IMR-90 (cell line): ENCODE results near the gene OPTC. TPM values are rescaled to one million over a fixed set of nuclear protein-coding genes. Genes with fewer than 3 reads are reported as not detected.

Experiments used
- ATAC-seq: fragments of 200-7000 bp; cut with Tn5 transposase; 2 replicates; pipeline ENCODE4 v1.9.1; 2020; ENCODE audit warnings: low read depth, mild to moderate bottlenecking, moderate library complexity
- BruUV-seq: library from RNA; stranded (reverse); fragments of 400-500 nt; replicated peaks from 2 replicates; lab custom pipeline; 2021; lab: Mats Ljungman, UMichigan
- CTCF ChIA-PET: fragments of 300-600 bp; formaldehyde crosslinking; extraction: SDS; loops from one replicate; lab custom pipeline; 2021; ENCODE audit warnings: antibody characterized with exemption; lab: Yijun Ruan, JAX
- POLR2A ChIA-PET: fragments of 300-600 bp; sonication (Branson Sonifier 250); formaldehyde crosslinking; loops from one replicate; lab custom pipeline; 2022; ENCODE audit warnings: antibody characterized with exemption; ENCODE audit not compliant: unreplicated experiment; lab: Charles Lee
- DNase-seq: peaks from one replicate; pipeline ENCODE4 v3.0.0; 2013
- H2AFZ ChIP-seq: replicated peaks from 2 replicates; pipeline ENCODE3; 2013; ENCODE audit warnings: low read length, mild to moderate bottlenecking; ENCODE audit not compliant: poor library complexity
- H2AK5ac ChIP-seq: 2 replicates; pipeline ENCODE4 v1.6.1; 2013; ENCODE audit warnings: low read depth, low read length, inconsistent platforms
- H2AK9ac ChIP-seq: replicated peaks from 2 replicates; pipeline ENCODE3; 2013; ENCODE audit warnings: mild to moderate bottlenecking, low read depth, low read length, moderate library complexity; ENCODE audit not compliant: poor library complexity
- H2BK120ac ChIP-seq: 2 replicates; pipeline ENCODE4 v1.6.1; 2013; ENCODE audit warnings: low read depth, low read length, inconsistent platforms
- H2BK15ac ChIP-seq: 3 replicates; pipeline ENCODE4 v1.6.1; 2013; ENCODE audit warnings: low read depth, low read length, inconsistent platforms
- H2BK20ac ChIP-seq: 2 replicates; pipeline ENCODE4 v1.6.1; 2013; ENCODE audit warnings: low read depth, mild to moderate bottlenecking, inconsistent platforms, low read length, moderate library complexity
- H2BK5ac ChIP-seq: 2 replicates; pipeline ENCODE4 v1.6.1; 2013; ENCODE audit warnings: mild to moderate bottlenecking, low read depth, low read length, inconsistent platforms; ENCODE audit not compliant: poor library complexity, severe bottlenecking
- H3K14ac ChIP-seq: replicated peaks from 2 replicates; pipeline ENCODE4 v1.6.1; 2013; ENCODE audit warnings: low read depth, low read length, inconsistent platforms
- H3K18ac ChIP-seq: 2 replicates; pipeline ENCODE4 v1.6.1; 2013; ENCODE audit warnings: low read depth, low read length, control low read depth
- H3K23ac ChIP-seq: 2 replicates; pipeline ENCODE4 v1.6.1; 2013; ENCODE audit warnings: low read depth, low read length, inconsistent platforms
- H3K27ac ChIP-seq: 2 replicates; pipeline ENCODE4 v1.5.1; 2013; ENCODE audit warnings: mild to moderate bottlenecking, control low read depth, low read length; ENCODE audit not compliant: insufficient read depth
- H3K27me3 ChIP-seq: 2 replicates; pipeline ENCODE4 v1.6.1; 2013; ENCODE audit warnings: low read length; ENCODE audit not compliant: control insufficient read depth, insufficient read depth
- H3K36me3 ChIP-seq: 2 replicates; pipeline ENCODE4 v1.6.1; 2013; ENCODE audit warnings: low read length, mixed read lengths; ENCODE audit not compliant: control insufficient read depth, insufficient read depth
- H3K4ac ChIP-seq: 2 replicates; pipeline ENCODE4 v1.6.1; 2013; ENCODE audit warnings: low read depth, low read length, inconsistent platforms
- H3K4me1 ChIP-seq: 2 replicates; pipeline ENCODE4 v1.6.1; 2013; ENCODE audit warnings: low read length, mixed read lengths; ENCODE audit not compliant: control insufficient read depth, insufficient read depth
- H3K4me2 ChIP-seq: 2 replicates; pipeline ENCODE4 v1.6.1; 2013; ENCODE audit warnings: low read depth, mild to moderate bottlenecking, control low read depth, low read length, moderate library complexity
- H3K4me3 ChIP-seq: 2 replicates; pipeline ENCODE4 v1.5.1; 2013; ENCODE audit warnings: low read depth, mild to moderate bottlenecking, control low read depth, low read length, moderate library complexity; ENCODE audit not compliant: insufficient read depth
- H3K56ac ChIP-seq: 2 replicates; pipeline ENCODE4 v1.6.1; 2013; ENCODE audit warnings: low read length, inconsistent platforms; ENCODE audit not compliant: insufficient read depth; ENCODE audit errors: extremely low read depth
- H3K79me1 ChIP-seq, 2 experiments: 2 replicates each; pipeline ENCODE4 v1.6.1; 2013; ENCODE audit warnings: low read length in 2 of 2, inconsistent platforms in 1 of 2, low read depth in 1 of 2
- H3K9ac ChIP-seq: 2 replicates; pipeline ENCODE4 v1.6.1; 2013; ENCODE audit warnings: low read depth, low read length, control low read depth
- H3K9me1 ChIP-seq: 2 replicates; pipeline ENCODE4 v1.6.1; 2013; ENCODE audit warnings: low read length, inconsistent platforms; ENCODE audit not compliant: insufficient read depth
- H3K9me3 ChIP-seq: 2 replicates; pipeline ENCODE4 v1.6.1; 2013; ENCODE audit warnings: low read length; ENCODE audit not compliant: control insufficient read depth, insufficient read depth
- H4K20me1 ChIP-seq: 2 replicates; pipeline ENCODE4 v1.6.1; 2013; ENCODE audit warnings: low read length, inconsistent platforms; ENCODE audit not compliant: insufficient read depth
- H4K5ac ChIP-seq: 2 replicates; pipeline ENCODE4 v1.6.1; 2013; ENCODE audit warnings: mild to moderate bottlenecking, low read depth, low read length, control low read depth
- H4K8ac ChIP-seq, 2 experiments: 2 replicates each; pipeline ENCODE4 v1.6.1; 2013; ENCODE audit warnings: low read depth in 2 of 2, low read length in 2 of 2, control low read depth in 1 of 2, inconsistent platforms in 1 of 2
- H4K91ac ChIP-seq: 2 replicates; pipeline ENCODE4 v1.6.1; 2013; ENCODE audit warnings: low read depth, low read length, inconsistent platforms; ENCODE audit not compliant: insufficient read depth
- BHLHE40 ChIP-seq: fragments of 150-350 bp; IDR thresholded peaks from 2 replicates; pipeline ENCODE4 v1.6.1; 2016; ENCODE audit warnings: mild to moderate bottlenecking, low read depth, low read length
- CHD1 ChIP-seq: IDR thresholded peaks from 2 replicates; pipeline ENCODE4 v1.6.1; 2012; ENCODE audit warnings: low read depth, low read length, improper control_type of control experiment
- MAFK ChIP-seq: IDR thresholded peaks from 2 replicates; pipeline ENCODE4 v1.6.1; 2012; ENCODE audit warnings: low read depth, low read length, improper control_type of control experiment
- SMC3 ChIP-seq: fragments of 150-350 bp; IDR thresholded peaks from 2 replicates; pipeline ENCODE4 v1.6.1; 2016; ENCODE audit warnings: low read depth, mild to moderate bottlenecking, antibody characterized with exemption, low read length, moderate library complexity
- WGBS, 2 experiments: methylation state at CpG; one replicate each; pipeline versions ENCODE4 v1.1.5 to v1.1.7; 2013; ENCODE audit warnings: missing lambda C conversion rate in 2 of 2; ENCODE audit not compliant: insufficient read length in 1 of 2; ENCODE audit errors: extremely low coverage in 2 of 2; 5-methylcytosine and 5-hydroxymethylcytosine counted together
- dilution Hi-C: fragments of 300-500 bp; cut with HindIII; formaldehyde crosslinking; loops from one replicate; pipeline ENCODE4 v1.14.3; 2018; ENCODE audit warnings: low sequenced_read_pairs; ENCODE audit not compliant: unreplicated experiment
- in situ Hi-C: fragments of 300-500 bp; cut with MboI; formaldehyde crosslinking; loops from 3 replicates; pipeline ENCODE4 v1.14.3; 2019; ENCODE audit warnings: low sequenced_read_pairs, inconsistent platforms, mixed read lengths
- intact Hi-C: fragments of 100-400 bp; cut with micrococcal nuclease; formaldehyde crosslinking; loops from 2 replicates; pipeline ENCODE4 v1.10.0; 2022
- polyA plus RNA-seq, 3 experiments: library from polyadenylated mRNA; depleted of rRNA; stranded (reverse); fragments of >200 nt; gene quantifications; 2 replicates each; pipeline ENCODE4 v1.2.3, GENCODE V29; 2012; ENCODE audit warnings: low replicate concordance in 1 of 3
- total RNA-seq: library from RNA; depleted of rRNA; stranded (reverse); fragments of >200 nt; gene quantifications from 2 replicates; pipeline ENCODE4 v1.2.3, GENCODE V29; 2012
- TF ChIP-seq, protein P1 (sequence below): conservative IDR thresholded peaks from 2 replicates; pipeline ENCODE4 v1.5.1; 2012; ENCODE audit warnings: mild to moderate bottlenecking, low read depth, low read length, improper control_type of control experiment
- TF ChIP-seq, protein P2 (sequence below): fragments of 150-350 bp; IDR thresholded peaks from 2 replicates; pipeline ENCODE4 v1.6.1; 2017; ENCODE audit warnings: mild to moderate bottlenecking, antibody characterized with exemption, low read length, low read depth

OPTC gene
- total and polyA plus RNA-seq, 2 of the 4 experiments (the other 2 are of a cell fraction) = not detected

DNA sequence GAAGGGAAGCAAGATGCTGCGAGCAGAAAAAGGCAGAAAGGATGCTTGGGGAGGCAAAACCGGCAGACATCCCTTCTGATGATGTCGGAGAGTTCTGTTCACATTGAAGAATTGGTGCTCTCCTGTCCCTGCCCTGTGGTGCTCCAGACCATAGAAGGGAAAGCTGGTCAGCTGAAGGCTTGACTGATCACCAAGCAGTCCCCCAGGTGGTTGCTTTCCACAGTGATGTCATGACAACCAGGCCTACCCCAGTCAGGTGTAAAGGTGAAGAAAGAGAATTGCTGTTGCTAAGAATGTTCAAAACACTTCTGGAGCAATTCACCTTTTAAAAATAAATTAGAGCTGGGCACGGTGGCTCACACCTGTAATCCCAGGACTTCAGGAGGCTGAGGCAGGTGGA lies 59.5 kb downstream of the OPTC start:
- peak overlapping the region; percentile 88 for H2AK5ac ChIP-seq
- peaks cover 0 to 18% of the 10 kb centered on the region in 2 experiments; a peak in 2 of 4 replicates for H3K79me1 ChIP-seq
- H3K9ac ChIP-seq = no peak overlapping the region
- H2AFZ ChIP-seq = no peak overlapping the region
- H3K4me3 ChIP-seq = no peak overlapping the region
- H2BK5ac ChIP-seq = no peak overlapping the region
- CTCF ChIA-PET = no interaction called here
- no peak for TF ChIP-seq SMC3
- no peak for TF ChIP-seq MAFK
- TF ChIP-seq, protein P1, sequence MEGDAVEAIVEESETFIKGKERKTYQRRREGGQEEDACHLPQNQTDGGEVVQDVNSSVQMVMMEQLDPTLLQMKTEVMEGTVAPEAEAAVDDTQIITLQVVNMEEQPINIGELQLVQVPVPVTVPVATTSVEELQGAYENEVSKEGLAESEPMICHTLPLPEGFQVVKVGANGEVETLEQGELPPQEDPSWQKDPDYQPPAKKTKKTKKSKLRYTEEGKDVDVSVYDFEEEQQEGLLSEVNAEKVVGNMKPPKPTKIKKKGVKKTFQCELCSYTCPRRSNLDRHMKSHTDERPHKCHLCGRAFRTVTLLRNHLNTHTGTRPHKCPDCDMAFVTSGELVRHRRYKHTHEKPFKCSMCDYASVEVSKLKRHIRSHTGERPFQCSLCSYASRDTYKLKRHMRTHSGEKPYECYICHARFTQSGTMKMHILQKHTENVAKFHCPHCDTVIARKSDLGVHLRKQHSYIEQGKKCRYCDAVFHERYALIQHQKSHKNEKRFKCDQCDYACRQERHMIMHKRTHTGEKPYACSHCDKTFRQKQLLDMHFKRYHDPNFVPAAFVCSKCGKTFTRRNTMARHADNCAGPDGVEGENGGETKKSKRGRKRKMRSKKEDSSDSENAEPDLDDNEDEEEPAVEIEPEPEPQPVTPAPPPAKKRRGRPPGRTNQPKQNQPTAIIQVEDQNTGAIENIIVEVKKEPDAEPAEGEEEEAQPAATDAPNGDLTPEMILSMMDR = no peak
- TF ChIP-seq BHLHE40 = no peak
- TF ChIP-seq, protein P2, sequence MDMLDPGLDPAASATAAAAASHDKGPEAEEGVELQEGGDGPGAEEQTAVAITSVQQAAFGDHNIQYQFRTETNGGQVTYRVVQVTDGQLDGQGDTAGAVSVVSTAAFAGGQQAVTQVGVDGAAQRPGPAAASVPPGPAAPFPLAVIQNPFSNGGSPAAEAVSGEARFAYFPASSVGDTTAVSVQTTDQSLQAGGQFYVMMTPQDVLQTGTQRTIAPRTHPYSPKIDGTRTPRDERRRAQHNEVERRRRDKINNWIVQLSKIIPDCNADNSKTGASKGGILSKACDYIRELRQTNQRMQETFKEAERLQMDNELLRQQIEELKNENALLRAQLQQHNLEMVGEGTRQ = no peak
- TF ChIP-seq CHD1 = no peak
- peak overlapping the region; percentile 69 for H2BK120ac ChIP-seq
- no peak overlapping the region for H3K4me2 ChIP-seq
- H4K20me1 ChIP-seq = no peaks in the 10 kb centered on the region
- peak overlapping the region; percentile 71 for H3K4ac ChIP-seq
- peak overlapping the region; percentile 46; the same call in 1 of the 2 replicates for H3K23ac ChIP-seq
- peak overlapping the region; percentile 31; the same call in 1 of the 2 replicates for H3K14ac ChIP-seq
- DNase-seq = no peak
- no peaks in the 10 kb centered on the region for H3K27me3 ChIP-seq
- H3K18ac ChIP-seq = peak overlapping the region; percentile 33; the same call in 1 of the 2 replicates
- H2BK20ac ChIP-seq = peak overlapping the region; percentile 48; the same call in 1 of the 2 replicates
- no peaks in the 10 kb centered on the region for H3K36me3 ChIP-seq
- H4K5ac ChIP-seq = no peak overlapping the region; the same call in 1 of the 2 replicates
- peak overlapping the region in 1 of 2 experiments; percentile 31; a peak in 1 of 4 replicates for H4K8ac ChIP-seq
- H3K9me1 ChIP-seq = peaks cover 32% of the 10 kb centered on the region
- intact Hi-C loops (no loop called here), dilution Hi-C loops (no loop called here), in situ Hi-C loops (no loop called here)
- no peaks in the 10 kb centered on the region for H3K9me3 ChIP-seq
- ATAC-seq = no peak
- POLR2A ChIA-PET = no interaction called here
- H3K4me1 ChIP-seq = peaks cover 28% of the 10 kb centered on the region
- H4K91ac ChIP-seq = peak overlapping the region; percentile 17; the same call in 1 of the 2 replicates
- H2AK9ac ChIP-seq = peak overlapping the region; percentile 15
- peak overlapping the region; percentile 53; the same call in 1 of the 3 replicates for H2BK15ac ChIP-seq
- H3K56ac ChIP-seq = no peak overlapping the region
- no TSS peak for BruUV-seq
- WGBS, 2 experiments = 67% methylated on average over 2 of the region's 4 CpGs; no CpG with 5 or more reads in 1 of the 2 experiments
- H3K27ac ChIP-seq = no peak overlapping the region
